WERI-Rb-1 (cell line): Measurements from ENCODE around the gene BBX.
A peak's percentile ranks its signal among the peaks of the same experiment; 100 is the strongest.

Source experiments
- DNase-seq: peaks from one replicate; pipeline ENCODE4 v3.0.0-alpha.2; 2020
- H3K27ac ChIP-seq: fragments of 250-450 bp; sonication (Bioruptor Pico); 2 replicates; pipeline ENCODE4 v1.5.1; 2020; ENCODE audit warnings: mild to moderate bottlenecking, moderate library complexity
- H3K27me3 ChIP-seq: fragments of 250-450 bp; sonication (Bioruptor Pico); 2 replicates; pipeline ENCODE4 v1.5.1; 2021; ENCODE audit warnings: mild to moderate bottlenecking, low read depth, moderate library complexity; ENCODE audit not compliant: insufficient read depth, severe bottlenecking
- H3K36me3 ChIP-seq: fragments of 250-450 bp; sonication (Bioruptor Pico); 2 replicates; pipeline ENCODE4 v1.5.1; 2020; ENCODE audit warnings: mild to moderate bottlenecking, moderate library complexity
- H3K4me3 ChIP-seq: 2 replicates; pipeline ENCODE4 v1.5.1; 2011; ENCODE audit warnings: low read depth, mild to moderate bottlenecking, control low read depth, low read length
- H3K9me3 ChIP-seq: fragments of 250-450 bp; sonication (Bioruptor Pico); 2 replicates; pipeline ENCODE4 v1.5.1; 2021; ENCODE audit warnings: mild to moderate bottlenecking, moderate library complexity; ENCODE audit not compliant: severe bottlenecking
- TF ChIP-seq, protein P1 (sequence below): IDR thresholded peaks from 2 replicates; pipeline ENCODE4 v1.5.1; 2011; ENCODE audit warnings: low read depth, mild to moderate bottlenecking, control low read depth, inconsistent platforms, low read length

Gene BBX

DNA sequence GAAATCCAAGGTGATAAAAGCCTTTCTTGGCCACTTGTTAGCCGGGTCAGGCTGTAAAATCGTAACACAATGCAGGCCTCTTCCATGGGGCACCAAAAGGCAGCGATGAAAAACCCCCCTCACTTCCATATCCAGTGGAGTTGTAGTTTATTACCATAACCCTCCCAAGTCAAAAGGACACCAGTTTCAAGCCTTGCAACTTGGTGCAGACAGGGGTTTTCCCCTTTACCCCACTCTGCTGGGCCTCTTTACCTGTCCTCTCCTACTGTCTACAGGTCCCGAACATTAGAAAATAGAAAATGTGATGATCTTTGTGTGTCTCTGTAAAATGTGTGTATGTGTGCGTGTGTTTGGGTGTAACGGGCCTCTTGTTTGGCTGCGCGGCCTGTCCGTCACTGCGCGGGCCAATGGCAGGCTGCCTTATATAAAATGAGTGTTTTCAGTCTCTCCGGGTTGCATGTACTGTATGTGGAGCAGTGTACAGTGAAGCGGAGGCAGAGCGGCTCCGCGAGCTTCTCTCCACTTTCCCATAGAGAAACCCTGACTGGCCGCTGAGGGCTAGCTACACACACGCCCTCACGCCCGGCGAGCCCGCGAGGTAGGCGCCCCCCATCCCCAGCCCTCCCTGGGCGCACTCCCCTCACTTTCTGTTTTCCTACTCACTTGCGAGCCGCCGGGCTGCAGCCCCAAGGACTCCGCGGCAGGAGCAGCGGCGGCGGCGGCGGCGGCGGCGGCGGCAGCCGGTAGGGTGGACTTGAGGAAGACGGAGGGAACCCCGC is at the start of gene BBX:
Gene BBX, plus strand, starts transcription at position 453 of the 779 bp plus-strand sequence. CDS start 187,499 bp downstream, outside the sequence.
- TF ChIP-seq, protein P1, sequence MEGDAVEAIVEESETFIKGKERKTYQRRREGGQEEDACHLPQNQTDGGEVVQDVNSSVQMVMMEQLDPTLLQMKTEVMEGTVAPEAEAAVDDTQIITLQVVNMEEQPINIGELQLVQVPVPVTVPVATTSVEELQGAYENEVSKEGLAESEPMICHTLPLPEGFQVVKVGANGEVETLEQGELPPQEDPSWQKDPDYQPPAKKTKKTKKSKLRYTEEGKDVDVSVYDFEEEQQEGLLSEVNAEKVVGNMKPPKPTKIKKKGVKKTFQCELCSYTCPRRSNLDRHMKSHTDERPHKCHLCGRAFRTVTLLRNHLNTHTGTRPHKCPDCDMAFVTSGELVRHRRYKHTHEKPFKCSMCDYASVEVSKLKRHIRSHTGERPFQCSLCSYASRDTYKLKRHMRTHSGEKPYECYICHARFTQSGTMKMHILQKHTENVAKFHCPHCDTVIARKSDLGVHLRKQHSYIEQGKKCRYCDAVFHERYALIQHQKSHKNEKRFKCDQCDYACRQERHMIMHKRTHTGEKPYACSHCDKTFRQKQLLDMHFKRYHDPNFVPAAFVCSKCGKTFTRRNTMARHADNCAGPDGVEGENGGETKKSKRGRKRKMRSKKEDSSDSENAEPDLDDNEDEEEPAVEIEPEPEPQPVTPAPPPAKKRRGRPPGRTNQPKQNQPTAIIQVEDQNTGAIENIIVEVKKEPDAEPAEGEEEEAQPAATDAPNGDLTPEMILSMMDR, result no peak
- Histone ChIP-seq H3K27ac (peak within 1 kb of the TSS; percentile 82), H3K36me3 (peaks cover 6% of the 10 kb centered on the region), H3K27me3 (no peaks in the 10 kb centered on the region), H3K4me3 (peak within 1 kb of the TSS; percentile 54), H3K9me3 (no peaks in the 10 kb centered on the region)
- peak; percentile 92 for DNase-seq

DNA sequence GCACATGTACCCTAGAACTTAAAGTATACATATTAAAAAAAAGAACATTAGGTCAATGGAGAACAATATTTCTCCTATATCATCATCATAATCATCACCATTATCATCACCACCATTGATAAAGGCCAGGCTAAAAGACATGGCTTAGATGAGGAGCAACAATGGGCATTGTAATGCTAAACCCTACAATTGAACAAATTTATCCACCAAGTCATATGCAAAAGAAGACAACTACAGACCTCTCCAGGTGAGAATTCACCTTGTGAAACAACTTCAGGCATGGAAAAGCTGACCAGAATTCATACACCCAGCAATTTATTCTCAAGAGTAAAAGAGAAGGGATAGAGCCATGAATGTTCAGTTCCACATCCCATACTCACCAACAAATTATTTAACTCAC is 46.3 kb upstream of the BBX start:
- no peaks in the 10 kb centered on the region for H3K27me3 ChIP-seq
- no peak overlapping the region for H3K27ac ChIP-seq
- H3K4me3 ChIP-seq, result no peak overlapping the region
- TF ChIP-seq, protein P1, result no peak
- H3K36me3 ChIP-seq, result no peaks in the 10 kb centered on the region
- DNase-seq, result no peak
- no peaks in the 10 kb centered on the region for H3K9me3 ChIP-seq

- no peaks in the 10 kb centered on the region for H3K27me3 ChIP-seq
- no peak overlapping the region for H3K4me3 ChIP-seq
- no peaks in the 10 kb centered on the region for H3K9me3 ChIP-seq
- TF ChIP-seq, protein P1, result no peak
- DNase-seq, result no peak
- H3K27ac ChIP-seq, result no peak overlapping the region
- no peaks in the 10 kb centered on the region for H3K36me3 ChIP-seq
Observed at GRCh38 chr3:107487490-107487889, 35.3 kb upstream of the BBX start.

GRCh38 chr3:107488942-107489341 is 33.8 kb upstream of the BBX start:
- H3K27ac ChIP-seq, result no peak overlapping the region
- no peak for DNase-seq
- TF ChIP-seq, protein P1, result no peak
- H3K36me3 ChIP-seq, result no peaks in the 10 kb centered on the region
- H3K27me3 ChIP-seq, result no peaks in the 10 kb centered on the region
- no peaks in the 10 kb centered on the region for H3K9me3 ChIP-seq
- H3K4me3 ChIP-seq, result no peak overlapping the region

DNA sequence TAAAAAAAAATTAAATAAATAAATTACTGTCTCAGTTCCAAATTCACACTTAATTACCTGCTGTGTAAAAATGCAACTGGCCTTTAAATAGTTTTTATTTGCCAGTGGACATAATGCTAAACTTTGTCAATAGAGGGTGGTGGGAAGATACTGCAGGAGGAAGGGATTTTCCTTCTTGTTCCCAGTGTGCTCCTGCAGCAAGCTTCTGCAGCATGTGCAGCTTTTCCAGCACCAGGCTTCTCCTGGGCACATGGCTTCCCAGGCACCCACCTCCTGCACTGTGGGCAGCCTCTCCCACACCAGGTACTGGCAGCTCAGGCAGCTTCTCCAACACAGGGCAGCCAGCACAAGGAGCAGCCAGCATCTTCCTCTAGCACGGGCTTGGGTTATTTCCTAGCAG is 29.6 kb upstream of the BBX start:
- Histone ChIP-seq H3K27me3 (no peaks in the 10 kb centered on the region), H3K36me3 (no peaks in the 10 kb centered on the region), H3K27ac (no peak overlapping the region), H3K9me3 (no peaks in the 10 kb centered on the region), H3K4me3 (no peak overlapping the region)
- TF ChIP-seq, protein P1, result no peak
- DNase-seq, result no peak

GRCh38 chr3:107496855-107497254 is 25.9 kb upstream of the BBX start:
- DNase-seq, result no peak
- Histone ChIP-seq H3K36me3 (no peaks in the 10 kb centered on the region), H3K27me3 (no peaks in the 10 kb centered on the region), H3K4me3 (no peak overlapping the region), H3K27ac (no peak overlapping the region), H3K9me3 (no peaks in the 10 kb centered on the region)
- TF ChIP-seq, protein P1, result no peak
